ENCODE measurements around the gene RUSF1. TPM values are rescaled to one million over a fixed set of nuclear protein-coding genes. Genes with fewer than 3 reads are reported as not detected.

The RUSF1 gene
- total RNA-seq, 4 donors from 2014 or later: 20.2 to 49.2 (median 34.2) TPM

- TF ChIP-seq CTCF (IDR thresholded peaks at IDR 0.05; ENCODE audit: low read depth): no peak
Observed at GRCh38 chr16:31507617-31507928, 618 bp downstream of the RUSF1 start.

- TF ChIP-seq CTCF (IDR thresholded peaks at IDR 0.05; ENCODE audit: low read depth): no peak
Observed at GRCh38 chr16:31505483-31505882, 2.7 kb downstream of the RUSF1 start.

GRCh38 chr16:31504159-31504558, 4.0 kb downstream of the RUSF1 start:
- TF ChIP-seq CTCF (IDR thresholded peaks at IDR 0.05; ENCODE audit: low read depth): no peak

- TF ChIP-seq CTCF (IDR thresholded peaks at IDR 0.05; ENCODE audit: low read depth): no peak
Observed at GRCh38 chr16:31502981-31503380, 5.2 kb downstream of the RUSF1 start.

- TF ChIP-seq CTCF (IDR thresholded peaks at IDR 0.05; ENCODE audit: low read depth): no peak
Observed at GRCh38 chr16:31501966-31502348, 6.2 kb downstream of the RUSF1 start.

GRCh38 chr16:31501226-31501965, 6.8 kb downstream of the RUSF1 start:
- no peak for TF ChIP-seq CTCF (IDR thresholded peaks at IDR 0.05; ENCODE audit: low read depth)

GRCh38 chr16:31499928-31500327, 8.3 kb downstream of the RUSF1 start:
- TF ChIP-seq CTCF (IDR thresholded peaks at IDR 0.05; ENCODE audit: low read depth): no peak

Data from subcutaneous adipose tissue (tissue), 4 donors.